HepG2 (cell line): ENCODE results near the gene PAPSS2. TPM values are rescaled to one million over a fixed set of nuclear protein-coding genes. Genes with fewer than 3 reads are reported as not detected.

Experiments
- ATAC-seq: fragments of 200-7000 bp; cut with Tn5 transposase; 3 replicates; pipeline ENCODE4 v1.9.1; 2020; ENCODE audit warnings: mild to moderate bottlenecking, moderate library complexity
- BruUV-seq: library from RNA; stranded (reverse); fragments of 400-500 nt; replicated peaks from 2 replicates; lab custom pipeline; 2021; lab: Mats Ljungman, UMichigan
- CTCF ChIA-PET: fragments of 300-600 bp; formaldehyde crosslinking; extraction: SDS; loops from one replicate; lab custom pipeline; 2021; ENCODE audit warnings: low total read pairs, inconsistent platforms, low intra/inter-chr PET ratio; lab: Yijun Ruan, JAX
- POLR2A ChIA-PET: fragments of 350-600 bp; sonication (Branson Sonifier 250); formaldehyde crosslinking; loops from one replicate; lab custom pipeline; 2020; ENCODE audit warnings: antibody characterized with exemption, inconsistent platforms; lab: Yijun Ruan, JAX
- DNase-seq: peaks from one replicate; pipeline ENCODE4 v3.0.0-alpha.2; 2015; ENCODE audit warnings: low spot score
- FAIRE-seq: peaks from 3 replicates; lab custom pipeline; 2011; peaks lifted over from hg19 to GRCh38; lab: Jason Lieb, UNC
- H2AFZ ChIP-seq: one replicate; pipeline ENCODE4 v1.6.1; 2011; ENCODE audit warnings: low read length, inconsistent platforms
- H3K27ac ChIP-seq: fragments of 300-600 bp; 3 replicates; pipeline ENCODE4 v1.8.0; 2011; ENCODE audit warnings: mixed run types, mild to moderate bottlenecking, mixed read lengths, low read length, inconsistent platforms; ENCODE audit not compliant: insufficient read depth; ENCODE audit errors: extremely low read length
- H3K27me3 ChIP-seq, 2 experiments: fragments of 200-600 bp in 1 of 2; 2 replicates in 1 of 2; 3 replicates in 1 of 2; pipeline versions ENCODE4 v1.6.0 to v1.8.0; 2011; ENCODE audit warnings: low read length in 2 of 2, mild to moderate bottlenecking in 2 of 2, moderate library complexity in 2 of 2, inconsistent platforms in 1 of 2; ENCODE audit not compliant: insufficient read depth in 2 of 2, control insufficient read depth in 1 of 2
- H3K36me3 ChIP-seq, 2 experiments: fragments of 200-600 bp in 1 of 2; replicated peaks in 1 of 2; 2 replicates in 1 of 2; 3 replicates in 1 of 2; pipeline versions ENCODE4 v1.5.1 to v1.8.0; 2011; ENCODE audit warnings: low read length in 2 of 2, inconsistent platforms in 1 of 2; ENCODE audit not compliant: insufficient read depth in 2 of 2, control insufficient read depth in 1 of 2
- H3K4me1 ChIP-seq: 2 replicates; pipeline ENCODE4 v1.5.1; 2012; ENCODE audit warnings: low read length, inconsistent platforms; ENCODE audit not compliant: insufficient read depth
- H3K4me2 ChIP-seq: 2 replicates; pipeline ENCODE4 v1.6.0; 2011; ENCODE audit warnings: low read depth, low read length, inconsistent platforms
- H3K4me3 ChIP-seq, 3 experiments: fragments of 200-600 bp in 1 of 3; sonication (generic), shearing (Covaris generic) in 1 of 3; replicated peaks in 1 of 3; 2 replicates each; pipeline ENCODE4 v1.5.1; 2011 to 2016; ENCODE audit warnings: low read length in 3 of 3, inconsistent platforms in 2 of 3, low read depth in 2 of 3, mild to moderate bottlenecking in 2 of 3, control low read depth in 1 of 3, mixed read lengths in 1 of 3; ENCODE audit not compliant: insufficient read depth in 1 of 3
- H3K79me2 ChIP-seq: one replicate; pipeline ENCODE4 v1.6.1; 2011; ENCODE audit warnings: low read length, inconsistent platforms; ENCODE audit not compliant: insufficient read depth
- H3K9ac ChIP-seq: 2 replicates; pipeline ENCODE4 v1.6.0; 2011; ENCODE audit warnings: mild to moderate bottlenecking, low read depth, low read length, inconsistent platforms; ENCODE audit not compliant: insufficient read depth
- H3K9me3 ChIP-seq: 2 replicates; pipeline ENCODE4 v1.5.1; 2012; ENCODE audit warnings: mild to moderate bottlenecking, low read length
- H4K20me1 ChIP-seq: 2 replicates; pipeline ENCODE4 v1.6.0; 2011; ENCODE audit warnings: inconsistent platforms, mild to moderate bottlenecking, low read length, moderate library complexity; ENCODE audit not compliant: insufficient read depth
- ARID2 ChIP-seq: sonication (generic); formaldehyde crosslinking; IDR thresholded peaks from 2 replicates; pipeline ENCODE4 v1.8.1; 2022; ENCODE audit warnings: mild to moderate bottlenecking, missing genetic modification reagents, borderline replicate concordance
- FLYWCH1 ChIP-seq: sonication (generic); formaldehyde crosslinking; IDR thresholded peaks from 2 replicates; pipeline ENCODE4 v1.8.1; 2023; ENCODE audit warnings: mild to moderate bottlenecking, missing genetic modification reagents
- GATA4 ChIP-seq: sonication (generic); IDR thresholded peaks from 2 replicates; pipeline ENCODE4 v1.6.1; 2016; ENCODE audit warnings: antibody characterized with exemption, low read depth, borderline replicate concordance
- IKZF4 ChIP-seq: sonication (generic); formaldehyde crosslinking; IDR thresholded peaks from 2 replicates; pipeline ENCODE4 v1.5.1; 2020; ENCODE audit warnings: borderline replicate concordance, mild to moderate bottlenecking, low read depth, missing genetic modification reagents; ENCODE audit errors: not compliant biosample characterization
- RFX5 ChIP-seq: IDR thresholded peaks from 2 replicates; pipeline ENCODE4 v1.6.1; 2011; ENCODE audit warnings: low read depth, low read length, improper control_type of control experiment
- SOX13 ChIP-seq, 3 experiments: fragments of 450-650 bp in 1 of 3; sonication (generic) in 1 of 3; formaldehyde crosslinking in 1 of 3; IDR thresholded peaks in 2 of 3; conservative IDR thresholded peaks in 1 of 3; 2 replicates each; pipeline versions ENCODE4 v1.5.0 to v1.6.1; 2016 to 2020; ENCODE audit warnings: antibody characterized with exemption in 1 of 3, mild to moderate bottlenecking in 1 of 3, missing compliant biosample characterization in 1 of 3, missing genetic modification reagents in 1 of 3, moderate library complexity in 1 of 3
- TFDP1 ChIP-seq: IDR thresholded peaks from 2 replicates; pipeline ENCODE4 v1.6.1; 2016; ENCODE audit warnings: missing compliant biosample characterization, missing genetic modification reagents, borderline replicate concordance
- TOPORS ChIP-seq: sonication (generic); formaldehyde crosslinking; IDR thresholded peaks from 2 replicates; pipeline ENCODE4 v1.8.0; 2023; ENCODE audit warnings: mild to moderate bottlenecking, missing genetic modification reagents
- ZBTB1 ChIP-seq: sonication (generic); formaldehyde crosslinking; IDR thresholded peaks from 2 replicates; pipeline ENCODE4 v1.4.0; 2020; ENCODE audit warnings: missing genetic modification reagents, borderline replicate concordance
- ZNF512 ChIP-seq: sonication (generic); formaldehyde crosslinking; IDR thresholded peaks from 2 replicates; pipeline ENCODE4 v1.4.0; 2020; ENCODE audit warnings: mild to moderate bottlenecking, missing genetic modification reagents
- ZNF549 ChIP-seq: sonication (generic); formaldehyde crosslinking; IDR thresholded peaks from 2 replicates; pipeline ENCODE4 v1.5.0; 2020; ENCODE audit warnings: missing genetic modification reagents
- ZSCAN25 ChIP-seq: sonication (generic); formaldehyde crosslinking; IDR thresholded peaks from 2 replicates; pipeline ENCODE4 v1.8.0; 2022; ENCODE audit warnings: mild to moderate bottlenecking, missing genetic modification reagents
- in situ Hi-C: cut with HindIII; loops from 2 replicates; pipeline ENCODE4 v1.10.0; 2017; ENCODE audit warnings: low pct_unique_long_range_greater_than_20kb; ENCODE audit not compliant: extremely low pct_ligation_motif_present
- intact Hi-C: fragments of 100-400 bp; cut with micrococcal nuclease; formaldehyde crosslinking; loops from one replicate; pipeline ENCODE4 v1.10.0; 2022; ENCODE audit not compliant: unreplicated experiment
- polyA plus RNA-seq, 8 experiments: library from polyadenylated mRNA; depleted of rRNA in 3 of 8; stranded (reverse) in 7 of 8; unstranded in 1 of 8; fragments of >200 nt; fragmentation: Illumina TruSeq in 4 of 8; extraction: Trizol in 4 of 8; gene quantifications; 2 replicates each; pipeline versions ENCODE4 v1.2.1 to v1.2.3, GENCODE V29; 2011 to 2016; ENCODE audit warnings: low read depth in 4 of 8, missing spikeins in 1 of 8, mixed read lengths in 1 of 8; ENCODE audit not compliant: insufficient read depth in 1 of 8
- total RNA-seq, 5 experiments: library from RNA; depleted of rRNA; stranded (reverse); fragments of >200 nt; fragmentation: Illumina TruSeq; extraction: Trizol; gene quantifications; 2 replicates each; pipeline ENCODE4 v1.2.3, GENCODE V29; 2016; ENCODE audit warnings: low read depth in 1 of 5
- TF ChIP-seq, protein P1 (sequence below): sonication (generic); formaldehyde crosslinking; IDR thresholded peaks from 2 replicates; pipeline ENCODE4 v1.8.0; 2022; ENCODE audit warnings: missing genetic modification reagents, mild to moderate bottlenecking, borderline replicate concordance

PAPSS2 gene
- total and polyA plus RNA-seq, 2 of the 13 experiments (the other 11 are each of a cell fraction or from before 2014, with no cell fraction given): 0.11 to 0.12 TPM

DNA sequence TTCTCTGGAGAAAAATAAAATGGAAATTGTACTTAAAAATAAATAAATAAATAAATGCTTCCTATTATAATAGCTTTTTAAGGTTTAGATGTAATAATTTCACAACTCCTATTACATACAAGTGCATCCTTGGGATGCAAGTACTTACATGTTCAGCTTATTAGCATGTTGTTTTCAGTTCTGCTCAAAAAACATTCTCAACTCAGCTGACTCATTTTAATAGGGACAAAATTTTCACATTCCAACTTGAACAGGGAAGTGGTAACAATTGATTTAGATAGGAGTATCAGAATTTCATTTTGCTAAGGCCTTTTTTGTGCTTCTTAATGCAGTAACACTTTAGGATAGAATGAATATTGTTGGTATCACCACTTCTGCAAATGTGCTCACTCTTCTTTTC lies 16.7 kb upstream of the PAPSS2 start:
- intact Hi-C loops: no loop called here
- TF ChIP-seq RFX5 (no peak), TFDP1 (no peak), ZNF512 (CRISPR knock-in tag) (no peak), FLYWCH1 (CRISPR knock-in tag) (no peak), GATA4 (no peak), ZNF549 (CRISPR knock-in tag) (no peak), ZBTB1 (CRISPR knock-in tag) (no peak), ARID2 (CRISPR knock-in tag) (no peak), IKZF4 (CRISPR knock-in tag) (no peak), ZSCAN25 (CRISPR knock-in tag) (no peak), TOPORS (no peak), SOX13 (IDR thresholded peaks at IDR 0.05) (no peak), SOX13 (CRISPR knock-in tag; conservative IDR thresholded peaks at IDR 0.05 in 1 of 2, IDR thresholded peaks at IDR 0.05 in 1 of 2) (no peak)
- TF ChIP-seq, protein P1, sequence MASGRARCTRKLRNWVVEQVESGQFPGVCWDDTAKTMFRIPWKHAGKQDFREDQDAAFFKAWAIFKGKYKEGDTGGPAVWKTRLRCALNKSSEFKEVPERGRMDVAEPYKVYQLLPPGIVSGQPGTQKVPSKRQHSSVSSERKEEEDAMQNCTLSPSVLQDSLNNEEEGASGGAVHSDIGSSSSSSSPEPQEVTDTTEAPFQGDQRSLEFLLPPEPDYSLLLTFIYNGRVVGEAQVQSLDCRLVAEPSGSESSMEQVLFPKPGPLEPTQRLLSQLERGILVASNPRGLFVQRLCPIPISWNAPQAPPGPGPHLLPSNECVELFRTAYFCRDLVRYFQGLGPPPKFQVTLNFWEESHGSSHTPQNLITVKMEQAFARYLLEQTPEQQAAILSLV (CRISPR knock-in tag): no peak
- Histone ChIP-seq H3K79me2 (no peaks in the 10 kb centered on the region), H3K36me3 (no peaks in the 10 kb centered on the region), H3K4me3 (no peak overlapping the region), H3K9me3 (no peaks in the 10 kb centered on the region), H3K27me3 (no peaks in the 10 kb centered on the region), H3K9ac (no peak overlapping the region), H3K27ac (no peak overlapping the region), H3K4me2 (no peak overlapping the region), H3K4me1 (peaks cover 19% of the 10 kb centered on the region), H4K20me1 (no peaks in the 10 kb centered on the region), H2AFZ (no peak overlapping the region)
- in situ Hi-C loops: no loop called here
- ChIA-PET CTCF (no interaction called here), POLR2A (no interaction called here)
- no peak for DNase-seq
- no peak for FAIRE-seq
- no TSS peak for BruUV-seq
- no peak for ATAC-seq
